ENCODE data around the gene RPL36AL.
"Not testable (repeated sequence)": the region's sequence is repeated elsewhere in the genome, so short reads cannot be mapped to it uniquely, and the experiment has no call there.

DNA sequence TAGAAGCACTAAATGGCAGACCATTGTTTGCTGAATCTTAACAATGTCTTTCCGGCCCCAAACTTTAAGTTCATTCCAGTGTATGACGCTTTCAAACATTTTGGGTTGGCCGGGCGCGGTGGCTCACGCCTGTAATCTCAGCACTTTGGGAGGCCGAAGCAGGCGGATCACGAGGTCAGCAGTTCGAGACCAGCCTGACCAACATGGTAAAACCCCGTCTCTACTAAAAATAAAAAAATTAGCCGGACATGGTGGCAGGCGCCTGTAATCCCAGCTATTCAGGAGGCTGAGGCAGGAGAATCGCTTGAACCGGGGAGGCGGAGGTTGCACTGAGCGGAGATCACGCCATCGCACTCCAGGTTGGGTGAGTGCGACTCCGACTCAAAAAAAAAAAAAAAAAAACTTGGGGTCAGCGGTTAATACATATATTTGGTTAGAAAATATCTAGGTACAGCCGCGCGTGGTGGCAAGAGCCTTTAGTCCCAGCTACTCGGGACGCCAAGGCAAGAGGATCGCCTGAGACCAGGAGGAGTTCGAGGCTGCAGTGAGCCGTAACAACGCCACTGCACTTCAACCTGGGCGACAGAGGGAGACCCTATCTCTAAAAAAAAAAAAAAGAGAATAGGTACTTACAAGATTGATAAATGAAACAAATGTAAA is 35.3 kb downstream of the RPL36AL start:
- TF ChIP-seq, protein P1, sequence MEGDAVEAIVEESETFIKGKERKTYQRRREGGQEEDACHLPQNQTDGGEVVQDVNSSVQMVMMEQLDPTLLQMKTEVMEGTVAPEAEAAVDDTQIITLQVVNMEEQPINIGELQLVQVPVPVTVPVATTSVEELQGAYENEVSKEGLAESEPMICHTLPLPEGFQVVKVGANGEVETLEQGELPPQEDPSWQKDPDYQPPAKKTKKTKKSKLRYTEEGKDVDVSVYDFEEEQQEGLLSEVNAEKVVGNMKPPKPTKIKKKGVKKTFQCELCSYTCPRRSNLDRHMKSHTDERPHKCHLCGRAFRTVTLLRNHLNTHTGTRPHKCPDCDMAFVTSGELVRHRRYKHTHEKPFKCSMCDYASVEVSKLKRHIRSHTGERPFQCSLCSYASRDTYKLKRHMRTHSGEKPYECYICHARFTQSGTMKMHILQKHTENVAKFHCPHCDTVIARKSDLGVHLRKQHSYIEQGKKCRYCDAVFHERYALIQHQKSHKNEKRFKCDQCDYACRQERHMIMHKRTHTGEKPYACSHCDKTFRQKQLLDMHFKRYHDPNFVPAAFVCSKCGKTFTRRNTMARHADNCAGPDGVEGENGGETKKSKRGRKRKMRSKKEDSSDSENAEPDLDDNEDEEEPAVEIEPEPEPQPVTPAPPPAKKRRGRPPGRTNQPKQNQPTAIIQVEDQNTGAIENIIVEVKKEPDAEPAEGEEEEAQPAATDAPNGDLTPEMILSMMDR (IDR thresholded peaks at IDR 0.05): not testable (repeated sequence)
- TF ChIP-seq POLR2AphosphoS5, POLR2A (IDR thresholded peaks at IDR 0.05): not testable (repeated sequence)
